HT1080 (cell line): ENCODE results near the gene SORCS2. TPM values are rescaled to one million over a fixed set of nuclear protein-coding genes. Genes with fewer than 3 reads are reported as not detected.
A peak's percentile ranks its signal among the peaks of the same experiment; 100 is the strongest.

Experiments used
- DNase-seq: peaks from one replicate; pipeline ENCODE4 v3.0.0-alpha.2; 2015; ENCODE audit warnings: low read depth
- total RNA-seq: library from RNA; depleted of rRNA; stranded (reverse); fragments of >200 nt; shearing (Covaris generic); gene quantifications from 2 replicates; pipeline ENCODE4 v1.2.3, GENCODE V29; 2014

SORCS2 gene
- total RNA-seq, 1 experiment from 2014 or later: 5.4 TPM

DNA sequence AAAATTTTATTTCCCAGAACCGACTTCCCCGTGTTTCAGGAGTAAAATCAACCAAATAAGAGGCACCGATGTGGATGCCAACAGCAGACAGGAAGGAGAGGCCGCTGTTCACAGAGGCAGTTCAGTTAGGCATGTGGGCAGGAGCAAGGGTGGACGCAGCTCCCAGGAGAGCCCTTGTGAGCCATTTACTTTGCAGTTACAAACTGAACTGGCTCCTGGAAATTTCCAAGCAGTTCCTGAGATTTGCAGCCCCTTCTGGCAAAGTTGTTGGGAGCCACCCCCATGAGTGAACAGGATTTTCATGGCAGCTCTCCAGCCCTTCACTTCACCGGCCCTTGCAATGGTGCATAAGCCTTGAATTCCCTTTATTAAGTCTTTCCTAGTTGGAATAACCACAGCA is 558.2 kb downstream of the SORCS2 start:
- DNase-seq: no peak

DNA sequence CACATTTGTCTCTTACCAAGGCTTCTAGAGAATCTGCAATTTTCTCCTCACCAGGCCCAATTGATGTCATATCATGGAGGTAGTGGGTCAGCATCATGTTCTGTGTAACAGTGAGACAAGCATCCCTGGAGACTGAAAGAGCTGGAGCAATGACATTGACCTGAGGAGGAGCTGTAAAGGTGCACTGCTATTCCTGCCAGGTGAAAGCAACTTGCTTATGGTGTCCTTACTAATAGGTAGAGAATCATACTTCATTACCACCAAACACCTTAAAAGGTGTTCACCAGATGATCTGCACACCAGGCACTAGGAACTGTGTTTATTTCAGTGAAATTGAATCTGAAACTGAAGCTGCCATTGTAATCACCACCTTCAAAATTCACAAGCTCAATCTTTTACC is 558.6 kb downstream of the SORCS2 start:
- DNase-seq: no peak

DNA sequence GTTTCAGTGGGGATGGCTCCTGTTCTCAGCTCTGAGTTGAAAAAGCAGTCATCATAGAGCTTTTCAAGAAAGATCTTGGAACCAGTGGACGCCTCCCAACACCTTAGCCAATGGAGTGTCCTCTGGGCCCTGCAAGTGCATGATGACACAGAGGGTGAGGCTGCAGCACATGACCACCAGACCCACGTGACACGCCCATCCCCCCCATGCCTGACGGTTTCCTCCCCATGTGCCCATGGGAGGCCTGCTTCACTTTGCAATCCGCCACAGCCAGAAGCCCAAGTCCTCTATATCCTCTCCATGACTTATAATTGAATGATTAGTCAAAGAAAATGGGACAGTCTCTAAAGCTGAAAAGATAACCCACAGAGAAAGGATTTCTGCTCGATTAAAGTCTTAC is 560.3 kb downstream of the SORCS2 start:
- DNase-seq: no peak

DNA sequence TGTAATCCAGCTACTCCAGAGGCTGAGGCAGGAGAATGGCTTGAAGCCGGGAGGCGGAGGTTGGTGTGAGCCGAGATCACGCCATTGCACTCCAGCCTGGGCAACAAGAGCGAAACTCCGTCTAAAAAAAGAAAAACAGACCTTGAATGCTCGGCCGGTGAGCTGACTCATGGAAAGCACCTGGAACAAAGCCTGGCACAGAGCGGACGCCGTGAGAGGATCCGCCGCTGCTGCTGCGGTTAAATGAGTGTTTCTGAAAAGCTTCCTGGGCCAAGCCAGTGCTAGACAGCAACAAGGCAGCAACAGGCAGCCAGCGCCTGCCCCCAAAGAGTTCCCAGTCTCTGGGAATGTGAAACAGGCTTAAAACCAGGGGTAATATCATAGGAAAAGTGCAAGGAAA is 560.9 kb downstream of the SORCS2 start:
- no peak for DNase-seq

GRCh38 chr4:7753931-7754465 is 561.7 kb downstream of the SORCS2 start:
- no peak for DNase-seq

GRCh38 chr4:7754565-7755262 is 562.4 kb downstream of the SORCS2 start:
- DNase-seq: no peak

- DNase-seq: no peak
Measured at GRCh38 chr4:7755561-7755960, 563.2 kb downstream of the SORCS2 start.

DNA sequence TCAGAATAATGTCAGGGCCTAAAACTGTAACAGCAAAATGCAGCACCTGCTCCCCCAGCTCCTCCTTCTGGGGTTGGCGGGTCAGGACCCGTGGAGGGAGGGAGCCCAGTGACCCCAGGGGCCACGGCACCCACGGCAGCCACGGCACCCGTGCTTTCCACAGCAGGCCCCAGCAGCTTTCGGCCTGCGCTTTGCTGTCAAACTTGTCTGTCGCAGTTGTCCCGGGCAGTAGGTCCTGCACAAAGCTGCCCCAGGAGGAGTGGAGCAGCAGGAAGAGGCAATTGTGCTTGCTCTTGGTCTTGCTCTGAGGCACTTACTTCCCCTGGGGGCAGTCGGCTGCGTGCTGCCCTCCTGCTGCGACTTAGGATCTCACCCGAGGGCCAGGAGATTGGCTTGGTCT is 563.7 kb downstream of the SORCS2 start:
- no peak for DNase-seq

DNA sequence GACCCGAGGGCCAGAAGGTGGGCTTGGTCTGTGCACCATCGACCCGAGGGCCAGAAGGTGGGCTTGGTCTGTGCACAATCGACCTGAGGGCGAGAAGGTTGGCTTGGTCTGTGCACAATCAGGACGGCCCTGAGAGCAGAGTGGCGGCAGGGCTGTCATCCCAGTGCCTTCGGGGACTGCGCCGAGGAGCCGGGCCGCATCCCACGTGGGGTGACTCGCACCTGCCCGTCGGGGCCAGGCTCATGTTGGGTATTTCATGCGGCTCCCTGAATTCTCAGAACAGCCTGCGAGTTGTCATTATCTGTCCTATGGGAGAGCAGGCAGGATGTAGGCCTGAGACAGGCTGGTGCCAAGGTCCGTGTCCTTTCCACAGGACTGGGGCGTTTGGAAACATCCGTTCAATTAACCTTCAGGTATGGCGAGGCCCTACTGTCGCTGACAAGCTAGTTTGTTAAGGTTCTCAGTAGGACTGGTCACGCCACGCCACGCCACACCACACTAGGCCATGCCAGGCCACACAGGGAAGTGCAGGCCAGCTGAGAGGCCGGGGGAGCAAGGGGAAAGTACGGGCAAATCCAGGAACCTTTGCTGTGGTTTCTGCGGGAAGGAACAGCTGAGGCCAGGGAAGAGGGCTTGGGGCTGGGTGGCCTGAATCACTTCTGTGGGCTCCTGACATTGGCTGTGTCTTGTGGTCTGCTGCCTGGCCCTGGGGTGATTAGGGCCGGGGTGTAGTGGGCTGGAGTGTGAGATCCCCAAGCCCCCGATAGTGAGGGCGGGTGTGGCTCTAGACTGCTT is 564.4 kb downstream of the SORCS2 start:
- no peak for DNase-seq

- no peak for DNase-seq
Measured at GRCh38 chr4:7757501-7758471, 565.4 kb downstream of the SORCS2 start.

- DNase-seq: no peak
Measured at GRCh38 chr4:7758476-7758875, 566.1 kb downstream of the SORCS2 start.

DNA sequence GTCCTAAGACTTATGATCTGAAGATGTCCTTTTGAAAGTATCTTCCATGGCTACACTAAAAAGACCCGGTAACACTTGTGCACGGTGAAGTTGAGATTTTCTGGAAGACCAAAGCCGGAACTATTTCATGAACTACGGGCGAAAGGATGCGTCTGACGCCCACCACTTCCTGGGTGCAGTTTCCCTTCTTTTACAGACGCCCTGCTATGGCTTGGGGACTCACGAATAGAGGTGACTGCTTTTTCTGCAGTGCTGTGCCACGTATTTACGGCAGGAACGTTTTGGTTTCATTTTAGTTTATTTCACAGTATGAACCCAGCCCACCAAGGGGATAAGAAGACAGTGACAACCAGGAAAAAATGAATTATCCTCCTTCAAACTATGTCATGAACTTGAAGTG is 566.9 kb downstream of the SORCS2 start:
- no peak for DNase-seq

- no peak for DNase-seq
Measured at GRCh38 chr4:7759635-7760034, 567.3 kb downstream of the SORCS2 start.

DNA sequence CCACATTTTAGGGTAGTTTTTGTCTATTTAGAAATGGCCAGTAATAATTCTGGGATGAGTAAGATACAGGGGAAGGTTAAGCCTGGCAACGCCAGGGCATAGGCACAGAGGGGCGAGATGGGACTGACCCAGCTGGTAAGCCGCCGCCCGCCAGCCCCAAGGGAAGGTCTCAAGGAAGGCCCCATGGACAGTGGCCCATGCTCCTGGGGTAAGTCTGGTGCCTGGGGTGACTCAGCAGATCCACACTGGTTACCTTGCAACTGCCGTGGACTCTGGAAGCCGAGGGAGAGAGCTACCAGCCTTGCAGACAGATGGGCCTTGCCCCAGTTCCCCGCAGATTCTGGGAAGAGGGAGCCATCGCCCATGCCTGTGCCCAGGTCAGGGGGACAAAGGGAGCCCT is 567.9 kb downstream of the SORCS2 start:
- DNase-seq: no peak

DNA sequence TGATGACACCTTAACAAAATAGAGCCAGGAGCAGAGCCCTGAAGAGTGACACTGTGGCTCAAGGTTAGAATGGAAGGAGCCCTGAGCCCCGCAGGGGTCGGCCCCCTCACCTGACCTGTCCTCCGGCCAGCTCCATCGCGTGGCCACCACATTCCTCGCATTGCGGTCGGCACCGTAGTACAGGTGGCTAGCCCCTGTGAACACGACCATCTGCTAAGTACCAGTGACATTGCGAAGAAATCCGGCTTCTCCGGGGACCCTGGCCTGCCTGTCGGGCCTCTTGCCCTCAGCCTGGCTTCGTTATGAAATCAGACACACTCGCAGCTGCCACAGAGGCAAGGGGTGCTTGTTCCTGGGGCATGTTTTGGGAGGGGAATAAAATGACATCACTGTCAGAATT is 568.4 kb downstream of the SORCS2 start:
- no peak for DNase-seq

DNA sequence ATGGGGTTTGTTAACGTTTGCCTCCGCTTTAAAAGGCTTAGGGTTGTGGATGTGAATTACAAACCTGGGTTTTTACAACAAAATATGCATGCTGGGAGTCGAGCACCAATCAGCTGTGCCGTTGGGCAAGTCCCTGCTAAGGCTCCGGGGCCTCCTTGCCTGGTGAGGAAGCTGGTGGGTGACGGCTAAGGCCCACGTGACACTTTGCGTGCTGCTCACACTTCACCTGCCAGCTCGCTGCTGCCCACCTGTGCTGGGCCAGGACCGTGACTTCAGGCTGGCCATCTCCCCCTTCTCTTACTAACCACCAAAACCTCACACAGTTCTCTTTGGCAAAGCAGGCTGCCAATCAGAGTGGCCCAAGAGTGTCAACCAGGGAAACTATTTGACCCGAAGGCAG is 569.0 kb downstream of the SORCS2 start:
- no peak for DNase-seq

- no peak for DNase-seq
Measured at GRCh38 chr4:7761720-7762119, 569.4 kb downstream of the SORCS2 start.

GRCh38 chr4:7762376-7763030 is 570.2 kb downstream of the SORCS2 start:
- no peak for DNase-seq

DNA sequence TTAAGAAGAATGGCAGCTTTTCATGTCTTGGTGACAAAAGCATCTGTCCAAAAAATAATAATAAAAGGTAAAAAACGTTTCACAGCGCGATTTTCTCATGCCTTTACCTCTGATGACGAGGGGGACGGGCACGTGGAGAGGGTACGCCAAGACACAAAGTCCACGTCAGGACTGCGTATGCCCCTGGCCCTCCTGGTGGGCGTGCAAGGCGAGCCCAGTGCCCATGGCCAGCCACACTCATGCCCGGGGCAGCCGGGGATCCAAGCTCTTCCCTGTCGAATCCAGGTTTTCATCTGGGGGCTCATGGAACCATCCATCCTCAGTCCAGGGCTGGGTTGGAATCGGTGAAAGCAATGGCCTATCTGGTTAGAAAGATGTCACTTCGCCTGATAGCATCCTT is 570.8 kb downstream of the SORCS2 start:
- no peak for DNase-seq

GRCh38 chr4:7763788-7764187 is 571.5 kb downstream of the SORCS2 start:
- DNase-seq: peak; percentile 63

DNA sequence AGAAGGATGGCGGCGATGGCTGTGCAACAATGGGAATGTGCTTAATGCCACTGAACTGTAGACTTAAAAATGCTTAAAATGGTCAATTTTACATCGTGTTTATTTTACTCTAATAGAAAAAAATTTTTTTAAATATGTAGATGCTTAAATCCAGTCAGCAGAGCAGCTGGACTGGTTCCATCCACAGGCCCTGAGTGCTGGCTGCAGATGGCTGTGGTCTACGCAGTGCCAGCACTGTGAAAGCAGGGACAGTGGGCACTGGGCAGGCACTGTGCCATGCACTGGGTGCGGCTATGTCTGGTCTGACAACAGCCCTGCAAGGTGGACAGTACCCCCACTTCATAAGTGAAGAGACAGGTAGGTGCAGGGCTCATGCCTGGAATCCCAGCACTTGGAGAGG is 572.1 kb downstream of the SORCS2 start:
- no peak for DNase-seq
